ENCODE measurements around the gene C12orf42.
"Not testable (repeated sequence)": the region's sequence is repeated elsewhere in the genome, so short reads cannot be mapped to it uniquely, and the experiment has no call there.

The C12orf42 gene

DNA sequence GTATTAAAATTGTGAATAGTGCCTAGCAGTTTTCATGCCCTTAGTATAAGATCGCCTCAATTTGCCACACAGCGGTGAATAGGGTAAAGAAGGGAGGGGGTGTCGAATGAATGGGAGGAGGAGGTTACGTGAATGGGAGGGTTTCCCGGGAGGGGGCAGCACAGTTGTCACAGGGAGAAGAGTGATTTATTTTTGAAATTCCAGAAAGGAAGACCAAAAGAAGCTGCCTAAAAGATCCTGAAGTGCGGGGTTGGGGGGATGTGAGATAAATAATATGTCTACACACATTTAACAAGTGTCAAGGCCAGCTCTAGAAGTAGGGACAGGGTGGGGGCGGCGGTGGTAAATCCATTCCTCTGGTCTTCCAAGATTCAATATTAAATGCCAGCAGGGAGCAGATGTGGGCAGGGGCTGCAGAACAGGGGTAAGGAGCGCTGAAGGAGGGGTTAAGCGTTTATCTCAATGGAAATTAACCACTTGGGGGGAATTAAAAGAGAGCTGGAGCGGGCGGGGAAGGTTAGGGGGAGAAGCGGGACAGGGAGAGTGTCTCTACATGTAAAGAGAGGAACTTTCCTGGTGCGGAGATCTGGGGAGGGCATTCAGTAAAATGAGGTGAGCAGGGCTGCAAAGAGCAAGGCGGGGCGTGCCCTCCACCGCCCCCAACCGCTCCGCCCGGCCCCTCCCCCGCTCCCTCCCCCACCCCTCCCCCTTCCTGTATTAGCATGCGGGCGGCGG is 867 bp downstream of the C12orf42 start:
- no peak for DNase-seq

DNA sequence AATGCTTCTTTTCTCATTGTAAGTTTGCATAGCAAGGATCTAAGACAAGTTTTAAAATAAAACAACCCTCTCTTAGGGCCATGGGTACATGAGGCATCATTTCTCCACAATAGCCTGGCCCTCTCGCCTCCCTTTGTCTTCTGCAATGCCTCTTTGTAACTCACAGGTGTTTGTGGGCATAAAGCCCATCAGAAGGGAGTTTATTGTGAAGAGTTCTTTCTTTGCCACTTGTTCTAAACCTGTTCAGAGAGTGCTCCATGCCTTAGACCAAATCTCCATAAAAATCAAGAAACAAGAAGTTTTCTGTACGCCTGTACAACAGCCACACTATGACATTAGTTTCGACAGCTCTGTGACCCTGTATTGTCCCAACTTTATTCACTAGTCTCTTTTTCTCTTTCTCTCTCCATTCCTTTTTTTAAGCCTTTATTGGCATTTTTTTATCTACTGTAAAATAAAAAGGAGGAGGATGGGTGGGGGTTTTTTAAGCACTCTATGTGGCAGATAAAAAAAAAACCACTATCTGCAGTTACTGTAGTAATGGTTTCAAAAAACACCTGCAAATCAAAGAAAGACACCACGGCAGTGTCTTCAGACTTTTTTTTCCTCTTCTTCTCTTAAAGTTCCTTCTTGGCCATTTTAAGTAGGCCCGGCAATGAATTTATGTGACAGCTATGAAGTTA is 1.6 kb downstream of the C12orf42 start:
- DNase-seq = no peak

DNA sequence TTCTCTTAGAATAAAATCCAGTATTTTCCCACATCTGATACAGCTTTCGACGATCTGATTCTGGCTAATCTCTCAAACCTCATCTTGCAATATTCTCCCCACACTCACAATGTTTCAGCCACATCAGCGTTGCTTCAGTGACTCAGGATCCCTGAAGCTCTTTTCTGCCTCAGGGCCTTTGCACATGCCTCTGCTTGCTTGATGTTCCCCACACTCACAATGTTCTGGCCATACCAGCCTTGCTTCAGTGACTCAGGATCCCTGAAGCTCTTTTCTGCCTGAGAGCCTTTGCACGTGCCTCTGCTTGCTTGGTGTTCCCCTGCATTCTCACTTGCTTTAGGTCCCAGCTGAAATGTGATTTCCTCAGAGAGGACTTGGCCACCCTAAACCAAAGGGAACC is 2.6 kb downstream of the C12orf42 start:
- DNase-seq = no peak

DNA sequence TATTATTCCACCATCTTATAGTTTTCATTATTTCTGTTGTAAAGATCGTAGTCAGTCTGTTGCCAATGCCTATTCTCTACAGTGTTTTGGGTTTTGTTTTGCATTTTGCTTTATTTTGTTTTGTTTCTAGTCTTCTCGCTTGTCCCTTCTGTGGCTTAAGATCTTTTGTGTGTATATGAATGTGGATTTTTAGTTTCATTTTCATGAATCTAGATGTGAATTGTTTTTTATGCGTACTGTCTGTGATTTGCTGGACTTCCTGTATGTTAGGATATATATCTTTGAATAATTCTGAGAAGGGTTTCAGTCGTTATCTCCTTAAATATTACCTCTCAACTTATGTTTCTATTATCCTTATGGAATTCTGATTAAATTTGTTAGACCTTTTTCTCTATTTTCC is 13.4 kb downstream of the C12orf42 start:
- DNase-seq = no peak

DNA sequence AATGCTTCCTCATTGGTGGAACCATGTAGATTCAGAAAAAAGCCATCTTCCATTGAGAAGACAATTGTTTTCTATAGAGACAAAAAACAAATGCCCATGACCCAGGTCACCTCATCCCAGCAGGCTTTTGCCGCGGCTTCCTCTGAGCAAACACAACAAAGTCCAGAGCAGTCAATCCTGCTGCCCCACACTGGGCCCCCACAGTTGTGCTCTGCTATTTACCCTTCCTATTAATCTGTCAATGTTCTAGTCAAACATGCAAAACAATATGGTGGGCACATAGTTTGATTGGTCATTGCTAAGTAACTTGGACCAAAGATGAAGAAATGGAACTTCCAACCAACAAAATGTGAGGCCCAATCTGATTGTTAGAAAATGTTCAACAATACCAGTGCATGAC is 20.7 kb downstream of the C12orf42 start:
- no peak for DNase-seq

DNA sequence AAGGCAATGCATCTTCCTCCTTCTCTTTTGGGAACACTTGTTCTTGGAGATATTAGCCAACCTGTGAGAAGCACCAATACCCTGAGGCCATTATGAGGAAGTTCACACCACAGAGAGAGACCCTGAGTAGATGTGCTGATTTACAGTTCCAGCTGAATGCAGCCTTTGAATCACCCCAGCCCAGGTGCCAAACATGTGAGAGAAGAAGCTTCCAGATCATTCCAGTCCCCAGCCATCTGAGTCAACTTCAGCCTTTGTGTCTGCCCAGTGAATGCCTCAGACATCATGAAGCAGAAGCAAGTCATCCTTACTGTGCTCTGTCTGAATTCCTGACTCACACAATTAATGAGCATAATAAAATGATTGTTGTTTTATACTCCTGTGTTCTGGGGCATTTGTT is 25.1 kb downstream of the C12orf42 start:
- no peak for DNase-seq

DNA sequence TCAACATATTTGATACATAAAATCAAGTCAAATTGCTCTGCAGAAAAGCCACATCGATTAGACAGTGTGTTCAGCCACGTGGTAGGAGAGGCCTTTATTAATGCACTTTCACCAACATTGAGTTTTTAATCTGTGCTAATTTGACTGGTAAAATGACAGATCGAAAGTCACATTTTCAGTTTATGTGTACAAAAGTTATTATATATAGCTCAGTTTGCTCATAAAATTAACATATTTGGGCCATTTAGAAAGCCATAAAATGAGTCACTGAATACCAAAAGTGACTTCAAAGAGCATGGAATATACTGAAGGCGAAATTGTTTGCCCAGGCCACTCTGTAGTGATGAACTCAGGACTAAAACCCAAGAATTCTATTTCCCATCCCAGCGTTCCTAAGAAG is 26.0 kb downstream of the C12orf42 start:
- DNase-seq = no peak

DNA sequence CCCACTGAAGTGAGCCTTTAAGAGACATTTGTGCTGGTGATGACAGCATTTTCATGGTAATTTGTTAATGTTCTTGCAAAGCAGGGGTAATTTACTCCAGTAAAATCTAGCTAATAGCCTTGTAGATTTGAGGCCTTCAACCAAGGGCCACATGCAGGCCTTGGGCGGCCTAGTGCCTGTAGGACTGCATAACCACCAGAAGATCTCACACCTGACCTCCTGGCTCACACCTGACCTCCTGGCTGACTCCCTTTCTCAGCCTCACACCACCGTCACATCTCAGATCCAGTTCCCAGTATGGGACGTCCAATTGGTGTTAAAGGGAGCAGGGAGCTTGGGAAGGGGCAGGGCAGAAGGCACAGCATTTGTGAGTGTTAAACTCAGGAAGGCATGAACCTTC is 26.9 kb downstream of the C12orf42 start:
- no peak for DNase-seq

DNA sequence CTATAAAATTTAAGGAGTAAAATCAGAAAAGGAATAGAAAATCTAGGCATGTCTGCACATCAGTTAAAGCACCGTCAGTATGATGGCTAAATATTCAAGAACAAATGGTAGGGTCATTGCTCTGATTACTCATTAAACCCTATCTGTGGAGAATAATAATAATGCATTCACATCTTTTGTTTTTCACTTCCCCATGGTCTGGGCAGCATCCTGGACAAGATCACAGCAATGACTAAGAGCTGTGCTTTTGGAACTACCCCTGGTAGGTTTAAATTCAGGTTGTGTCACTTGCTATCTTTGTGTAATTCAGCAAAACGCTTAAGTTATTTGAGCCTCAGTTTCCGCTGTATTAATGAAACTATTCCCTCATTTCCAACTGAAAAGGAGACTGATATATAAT is 33.1 kb downstream of the C12orf42 start:
- DNase-seq = no peak

DNA sequence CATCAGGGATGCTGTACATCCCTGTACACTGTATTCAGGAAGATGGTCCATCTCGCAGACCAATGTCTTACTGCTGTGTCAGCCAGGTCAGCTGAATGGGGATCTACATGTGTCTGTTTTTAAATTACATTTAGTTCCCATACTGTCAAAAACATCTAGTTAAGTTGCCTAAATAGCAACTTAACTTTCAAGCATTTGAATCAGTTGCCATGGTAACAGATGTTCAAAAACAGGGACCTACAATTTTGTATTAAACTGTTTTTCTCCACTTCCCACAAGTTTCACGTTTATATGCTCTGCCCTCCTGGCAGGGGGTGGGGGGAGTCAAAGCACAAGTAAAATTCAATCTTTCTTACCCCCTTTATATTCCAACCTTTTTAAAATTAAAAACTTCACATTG is 38.3 kb downstream of the C12orf42 start:
- no peak for DNase-seq

DNA sequence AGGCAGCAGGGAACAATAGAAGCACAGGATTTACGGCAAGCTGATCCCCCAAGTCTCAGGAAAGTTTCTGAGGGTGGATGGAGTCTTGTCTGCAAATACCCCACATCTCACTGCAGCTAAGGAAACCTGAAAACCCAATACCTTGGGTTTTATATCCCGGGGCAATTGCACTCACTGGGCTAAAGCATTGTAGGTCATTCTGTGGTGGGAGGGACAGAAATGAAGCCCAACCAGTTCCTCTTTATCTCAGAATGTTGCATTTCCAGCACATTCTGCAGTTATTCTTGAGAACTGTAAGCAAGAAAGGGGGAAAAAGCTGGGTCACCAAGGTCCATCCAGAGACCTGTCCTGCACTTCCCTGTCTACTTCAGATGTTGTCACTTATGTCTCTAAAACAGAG is 39.8 kb downstream of the C12orf42 start:
- no peak for DNase-seq

DNA sequence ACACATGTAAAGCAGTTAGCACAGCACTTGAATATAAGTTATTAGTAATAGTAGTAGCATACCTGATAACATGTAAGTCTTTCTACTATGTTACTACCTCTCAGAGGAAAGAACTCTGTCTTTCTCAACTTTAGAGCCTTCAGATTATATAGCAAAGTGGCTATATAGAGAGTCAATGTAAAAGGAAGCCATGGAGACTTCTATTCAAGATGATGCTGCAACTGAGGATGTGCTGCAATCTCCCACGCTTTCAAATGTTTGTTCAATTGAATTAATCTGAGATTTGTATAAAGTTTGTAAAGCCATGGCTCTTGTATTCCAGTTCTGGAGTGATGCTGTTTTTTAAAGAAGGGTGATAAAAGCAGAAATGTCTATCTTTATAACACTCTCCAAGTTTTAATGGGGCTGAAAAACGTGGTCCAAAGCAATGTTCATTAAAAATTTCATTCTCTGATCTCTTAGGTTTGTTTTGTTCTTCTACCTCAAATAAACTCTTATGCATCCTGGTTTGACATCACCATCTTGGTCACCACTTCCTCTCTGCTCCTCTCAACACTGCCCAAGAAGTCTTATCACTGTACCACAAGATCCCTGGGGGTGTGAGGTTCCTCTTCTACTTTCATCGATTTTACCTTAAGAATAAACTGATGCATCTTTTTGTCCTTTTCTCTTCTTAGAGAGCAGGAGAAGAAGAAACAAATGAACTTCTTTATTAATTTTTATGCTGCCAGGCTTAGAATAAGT is 40.6 kb downstream of the C12orf42 start:
- DNase-seq = no peak

DNA sequence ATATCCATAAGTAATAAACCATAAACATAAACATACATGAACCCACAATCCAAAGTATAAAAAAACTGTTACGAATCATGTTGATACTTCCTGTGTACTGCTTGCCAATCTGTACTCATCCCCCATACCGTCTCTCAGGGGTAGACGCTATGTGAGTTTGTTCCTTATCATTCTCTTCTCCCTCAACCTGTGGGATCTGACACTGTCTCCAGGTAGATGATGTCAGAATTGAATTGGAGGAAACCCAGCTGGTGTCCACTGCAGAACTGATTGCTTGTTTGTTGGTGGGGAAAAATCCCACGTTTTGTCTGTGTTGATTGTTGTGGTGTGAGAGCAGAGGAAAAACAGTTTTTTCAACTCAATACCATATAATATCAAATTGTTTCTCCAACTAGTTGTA is 50.8 kb downstream of the C12orf42 start:
- no peak for DNase-seq

DNA sequence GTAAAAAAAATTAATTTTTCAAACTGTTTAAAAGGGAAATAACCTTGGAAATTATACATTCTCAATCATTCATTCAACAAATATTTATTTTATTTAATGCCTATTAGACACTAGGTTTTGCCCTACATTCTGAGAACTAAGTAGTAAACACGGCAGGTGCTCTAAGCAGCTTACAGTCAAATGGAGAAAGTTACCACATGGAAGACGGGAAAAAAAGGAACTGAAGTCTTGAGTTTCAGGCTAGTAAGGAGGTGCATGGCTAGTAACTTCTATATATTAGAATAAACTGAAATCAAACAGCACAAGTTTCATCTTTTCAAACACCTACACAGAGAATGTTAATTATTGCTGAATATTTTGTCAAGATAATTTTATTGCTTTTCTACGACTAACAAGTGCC is 52.9 kb downstream of the C12orf42 start:
- DNase-seq = no peak

DNA sequence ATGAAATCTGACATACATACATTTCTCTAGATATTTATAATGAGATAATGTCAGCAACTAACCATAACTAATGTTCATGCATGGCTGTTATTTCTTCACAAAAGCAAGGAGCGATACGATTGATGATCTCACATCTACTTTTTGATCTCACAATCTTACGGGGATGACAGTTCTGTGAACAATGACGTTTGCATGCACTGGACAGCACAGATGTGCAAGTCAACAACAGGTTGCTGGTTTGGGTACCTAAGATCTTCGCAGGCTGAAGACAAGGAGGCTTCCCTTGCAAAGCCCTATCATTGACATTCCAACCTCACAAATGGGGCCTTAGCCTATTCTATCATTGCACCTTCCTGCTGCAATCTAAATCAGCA is 53.6 kb downstream of the C12orf42 start:
- no peak for DNase-seq

DNA sequence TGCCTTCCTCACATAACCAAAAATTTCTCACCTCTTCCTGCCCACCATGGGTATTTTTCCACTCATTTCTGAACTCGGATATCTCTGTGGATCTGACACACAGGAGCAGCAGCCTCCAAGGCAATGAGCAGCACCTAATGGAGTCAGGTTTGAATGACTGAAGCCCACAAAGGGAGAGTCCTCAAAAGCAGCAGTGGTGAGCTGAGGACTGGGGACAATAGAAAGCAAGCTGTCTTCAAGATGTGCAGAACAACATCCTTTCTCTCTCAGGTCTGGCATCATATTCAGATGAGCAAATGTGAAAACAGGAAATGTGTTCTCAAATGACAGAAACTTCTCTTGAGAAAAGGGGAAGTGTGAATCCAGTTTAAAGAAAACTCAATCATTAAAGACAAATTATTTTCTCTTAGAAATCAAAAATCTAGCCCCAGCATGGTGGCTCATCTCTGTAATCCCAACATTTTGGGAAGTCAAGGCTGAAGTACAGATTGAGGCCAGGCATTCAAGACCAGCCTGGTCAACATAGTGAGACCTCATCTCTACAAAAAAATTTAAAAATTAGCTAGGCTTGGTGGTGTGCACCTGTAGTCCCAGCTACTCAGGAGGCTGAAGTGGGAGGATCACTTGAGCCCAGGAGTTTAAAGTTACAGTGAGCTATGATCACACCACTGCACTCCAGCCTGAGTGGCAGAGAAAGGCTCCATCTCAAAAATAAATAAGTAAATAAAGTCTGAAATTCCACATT is 54.2 kb downstream of the C12orf42 start:
- DNase-seq = peak; percentile 46

DNA sequence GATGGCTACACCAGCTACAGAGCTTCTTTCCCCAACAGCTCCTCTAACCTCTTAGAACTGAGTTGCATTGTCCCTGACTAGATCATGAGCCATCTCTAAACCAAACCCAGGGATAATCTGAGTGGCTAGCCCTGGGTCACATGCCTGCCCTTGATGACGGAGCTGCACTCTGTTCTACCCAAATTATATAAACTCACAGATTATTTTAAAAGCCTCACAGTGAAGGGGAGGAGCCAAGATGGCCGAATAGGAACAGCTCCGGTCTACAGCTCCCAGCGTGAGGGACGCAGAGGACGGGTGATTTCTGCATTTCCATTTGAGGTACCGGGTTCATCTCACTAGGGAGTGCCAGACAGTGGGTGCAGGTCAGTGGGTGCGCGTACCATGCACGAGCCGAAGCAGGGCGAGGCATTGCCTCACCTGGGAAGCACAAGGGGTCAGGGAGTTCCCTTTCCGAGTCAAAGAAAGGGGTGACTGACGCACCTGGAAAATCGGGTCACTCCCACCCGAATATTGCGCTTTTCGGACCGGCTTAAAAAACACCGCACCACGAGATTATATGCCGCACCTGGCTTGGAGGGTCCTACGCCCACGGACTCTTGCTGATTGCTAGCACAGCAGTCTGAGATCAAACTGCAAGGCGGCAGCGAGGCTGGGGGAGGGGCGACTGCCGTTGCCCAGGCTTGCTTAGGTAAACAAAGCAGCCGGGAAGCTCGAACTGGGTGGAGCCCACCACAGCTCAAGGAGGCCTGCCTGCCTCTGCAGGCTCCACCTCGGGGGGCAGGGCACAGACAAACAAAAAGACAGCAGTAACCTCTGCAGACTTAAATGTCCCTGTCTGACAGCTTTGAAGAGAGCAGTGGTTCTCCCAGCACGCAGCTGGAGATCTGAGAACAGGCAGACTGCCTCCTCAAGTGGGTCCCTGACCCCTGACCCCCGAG is 61.3 kb downstream of the C12orf42 start:
- DNase-seq = not testable (repeated sequence)

DNA sequence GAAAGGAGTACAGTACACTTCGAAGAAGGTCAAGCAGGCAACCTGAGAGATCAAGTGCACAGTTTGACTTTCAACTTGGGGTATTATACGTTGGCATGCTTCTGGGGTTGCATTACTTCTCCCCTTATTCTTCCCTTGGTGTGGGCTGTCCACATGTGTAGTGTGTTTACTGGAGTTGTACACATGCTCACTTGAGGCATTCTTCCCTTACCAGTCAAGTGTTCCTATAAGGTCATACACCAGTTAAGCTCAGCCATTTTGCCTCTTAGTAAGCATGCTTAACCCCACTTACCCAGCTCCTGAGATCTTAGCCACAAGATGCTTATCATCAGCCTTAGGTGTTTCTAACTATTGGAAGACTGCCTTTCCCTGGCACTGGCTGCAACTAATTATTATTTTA is 63.8 kb downstream of the C12orf42 start:
- no peak for DNase-seq

DNA sequence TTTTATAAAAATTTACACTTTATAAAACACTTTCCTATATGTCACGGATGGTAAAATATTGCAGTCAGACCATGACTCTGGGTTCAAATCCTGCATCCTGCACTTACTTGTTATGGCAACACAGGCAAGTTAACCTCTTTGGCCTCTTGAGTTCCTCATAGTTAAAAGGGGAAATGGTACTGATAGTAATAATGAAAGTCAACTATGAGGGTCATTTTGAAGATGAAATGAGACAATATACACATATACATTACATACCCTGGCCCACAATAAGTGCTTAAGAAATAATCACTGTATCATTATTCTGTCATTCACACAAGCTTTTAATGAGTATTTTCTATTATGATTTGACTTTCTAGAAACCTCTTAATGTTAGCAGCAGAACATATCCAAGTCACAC is 64.4 kb downstream of the C12orf42 start:
- DNase-seq = no peak

DNA sequence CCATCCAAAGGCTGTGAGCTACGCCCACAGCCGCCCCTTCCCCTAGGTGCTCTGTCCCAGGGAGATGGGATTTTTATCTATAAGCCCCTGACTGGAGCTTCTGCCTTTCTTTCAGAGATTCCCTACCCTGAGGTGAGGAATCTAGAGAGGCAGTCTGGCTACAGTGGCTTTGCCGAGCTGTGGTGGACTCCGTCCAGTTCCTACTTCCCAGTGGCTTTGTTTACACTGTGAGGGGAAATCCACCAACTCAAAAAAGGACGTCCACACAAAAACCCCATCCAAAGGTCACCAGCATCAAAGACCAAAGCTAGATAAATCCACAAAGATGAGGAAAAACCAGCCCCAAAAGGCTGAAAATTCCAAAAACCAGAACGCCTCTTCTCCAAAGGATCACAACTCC is 70.1 kb downstream of the C12orf42 start:
- not testable (repeated sequence) for DNase-seq

DNA sequence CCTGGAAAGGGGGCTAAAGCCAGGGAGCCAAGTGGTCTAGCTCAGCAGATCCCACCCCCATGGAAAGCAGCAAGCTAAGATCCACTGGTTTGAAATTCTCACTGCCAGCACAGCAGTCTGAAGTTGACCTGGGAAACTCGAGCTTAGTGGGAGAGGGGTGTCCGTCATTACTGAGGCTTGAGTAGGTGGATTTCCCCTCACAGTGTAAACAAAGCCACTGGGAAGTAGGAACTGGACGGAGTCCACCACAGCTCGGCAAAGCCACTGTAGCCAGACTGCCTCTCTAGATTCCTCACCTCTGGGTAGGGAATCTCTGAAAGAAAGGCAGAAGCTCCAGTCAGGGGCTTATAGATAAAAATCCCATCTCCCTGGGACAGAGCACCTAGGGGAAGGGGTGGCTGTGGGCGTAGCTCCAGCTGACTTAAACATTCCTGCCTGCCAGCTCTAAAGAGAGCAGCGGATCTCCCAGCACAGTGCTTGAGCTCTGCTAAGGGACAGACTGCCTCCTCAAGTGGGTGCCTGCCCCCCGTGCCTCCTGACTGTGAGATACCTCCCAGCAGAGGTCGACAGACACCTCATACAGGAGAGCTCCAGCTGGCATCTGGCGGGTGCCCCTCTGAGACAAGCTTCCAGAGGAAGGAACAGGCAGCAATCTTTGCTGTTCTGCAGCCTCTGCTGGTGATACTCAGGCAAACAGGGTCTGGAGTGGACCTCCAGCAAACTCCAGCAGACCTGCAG is 70.8 kb downstream of the C12orf42 start:
- DNase-seq = not testable (repeated sequence)

DNA sequence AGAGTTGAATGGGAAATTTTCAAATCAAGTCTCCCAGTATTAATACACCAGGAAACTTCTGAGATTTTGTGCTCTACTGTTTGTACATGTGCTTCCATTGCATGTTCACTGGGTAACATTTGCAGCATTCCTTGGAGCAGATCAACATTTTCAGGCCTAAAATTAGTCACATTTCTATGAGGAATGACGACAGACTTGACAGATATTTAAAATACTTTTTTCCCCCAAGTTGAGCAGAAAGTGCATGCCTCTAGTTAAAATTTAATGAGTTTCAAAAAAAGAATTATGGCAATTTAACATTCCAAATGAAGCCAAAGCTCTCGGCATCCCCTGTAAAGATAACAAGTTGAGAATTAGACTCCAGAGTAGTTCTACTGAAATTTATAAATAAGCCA is 72.3 kb downstream of the C12orf42 start:
- DNase-seq = no peak

All from stimulated activated CD8-positive, alpha-beta memory T cell treated with anti-CD3 and anti-CD28 coated beads, Interleukin-4, amount 100 ng/mL, for 48 hours (primary cell).